Parathyroid adenoma (tissue), 2 donors: ENCODE results near the gene SPOUT1.
"Not testable (repeated sequence)": the region's sequence is repeated elsewhere in the genome, so short reads cannot be mapped to it uniquely, and the experiment has no call there.

Experiments
- H2AFZ ChIP-seq: fragments of 300-600 bp; sonication (generic); one replicate; pipeline ENCODE4 v1.7.0; 2017; ENCODE audit warnings: antibody characterized with exemption, mild to moderate bottlenecking
- H3K27ac ChIP-seq: fragments of 300-600 bp; sonication (generic); one replicate; pipeline ENCODE4 v1.7.0; 2017
- H3K27me3 ChIP-seq: fragments of 300-600 bp; sonication (generic); one replicate; pipeline ENCODE4 v1.7.0; 2017; ENCODE audit warnings: low read length; ENCODE audit not compliant: control insufficient read depth, insufficient read depth
- H3K36me3 ChIP-seq: fragments of 300-600 bp; sonication (generic); one replicate; pipeline ENCODE4 v1.7.0; 2017; ENCODE audit warnings: low read length; ENCODE audit not compliant: control insufficient read depth, insufficient read depth
- H3K4me1 ChIP-seq: fragments of 300-600 bp; sonication (generic); one replicate; pipeline ENCODE4 v1.7.0; 2017; ENCODE audit warnings: control low read depth
- H3K4me2 ChIP-seq: fragments of 300-600 bp; sonication (generic); one replicate; pipeline ENCODE4 v1.7.0; 2017; ENCODE audit warnings: low read length
- H3K4me3 ChIP-seq: fragments of 300-600 bp; sonication (generic); one replicate; pipeline ENCODE4 v1.7.0; 2017; ENCODE audit warnings: low read depth, low read length
- H3K79me2 ChIP-seq: fragments of 300-600 bp; sonication (generic); one replicate; pipeline ENCODE4 v1.7.0; 2017; ENCODE audit warnings: control low read depth
- H3K9ac ChIP-seq: fragments of 300-600 bp; sonication (generic); one replicate; pipeline ENCODE4 v1.7.0; 2017; ENCODE audit warnings: mild to moderate bottlenecking
- H3K9me3 ChIP-seq: fragments of 300-600 bp; sonication (generic); one replicate; pipeline ENCODE4 v1.7.0; 2017; ENCODE audit warnings: low read length; ENCODE audit not compliant: control insufficient read depth
- TF ChIP-seq, protein P1 (sequence below): fragments of 300-600 bp; sonication (generic); IDR thresholded peaks from one replicate; pipeline ENCODE4 v1.7.0; 2017; ENCODE audit warnings: antibody characterized with exemption, mild to moderate bottlenecking
- donor health status: primary hyperparathyroidism.

Gene SPOUT1

DNA sequence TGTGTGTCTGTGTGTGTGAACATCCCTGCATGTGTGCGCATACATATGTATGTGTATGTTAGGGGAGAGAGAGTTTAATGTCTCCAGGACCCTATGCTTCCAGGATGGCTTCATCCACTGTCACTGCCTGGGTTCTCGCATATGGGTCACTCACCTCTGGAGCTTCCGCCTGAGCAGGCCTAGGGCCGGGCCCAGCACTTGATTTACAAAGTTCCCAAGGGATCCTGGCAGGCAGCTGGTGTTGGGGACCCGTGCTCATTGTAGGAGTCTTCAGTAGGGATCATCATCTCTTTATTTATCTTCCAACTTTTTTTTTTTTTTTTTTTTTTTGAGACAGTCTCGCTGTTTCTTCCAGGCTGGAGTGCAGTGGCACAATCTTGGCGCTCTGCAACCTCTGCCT is 29.5 kb downstream of the SPOUT1 start:
- Histone ChIP-seq H3K27ac (no peak overlapping the region), H3K9me3 (no peaks in the 10 kb centered on the region), H3K9ac (no peak overlapping the region), H3K79me2 (no peaks in the 10 kb centered on the region), H3K4me1 (peaks cover 4% of the 10 kb centered on the region), H3K36me3 (no peaks in the 10 kb centered on the region), H3K4me2 (no peak overlapping the region), H2AFZ (no peak overlapping the region), H3K27me3 (no peaks in the 10 kb centered on the region), H3K4me3 (no peak overlapping the region)
- TF ChIP-seq, protein P1, sequence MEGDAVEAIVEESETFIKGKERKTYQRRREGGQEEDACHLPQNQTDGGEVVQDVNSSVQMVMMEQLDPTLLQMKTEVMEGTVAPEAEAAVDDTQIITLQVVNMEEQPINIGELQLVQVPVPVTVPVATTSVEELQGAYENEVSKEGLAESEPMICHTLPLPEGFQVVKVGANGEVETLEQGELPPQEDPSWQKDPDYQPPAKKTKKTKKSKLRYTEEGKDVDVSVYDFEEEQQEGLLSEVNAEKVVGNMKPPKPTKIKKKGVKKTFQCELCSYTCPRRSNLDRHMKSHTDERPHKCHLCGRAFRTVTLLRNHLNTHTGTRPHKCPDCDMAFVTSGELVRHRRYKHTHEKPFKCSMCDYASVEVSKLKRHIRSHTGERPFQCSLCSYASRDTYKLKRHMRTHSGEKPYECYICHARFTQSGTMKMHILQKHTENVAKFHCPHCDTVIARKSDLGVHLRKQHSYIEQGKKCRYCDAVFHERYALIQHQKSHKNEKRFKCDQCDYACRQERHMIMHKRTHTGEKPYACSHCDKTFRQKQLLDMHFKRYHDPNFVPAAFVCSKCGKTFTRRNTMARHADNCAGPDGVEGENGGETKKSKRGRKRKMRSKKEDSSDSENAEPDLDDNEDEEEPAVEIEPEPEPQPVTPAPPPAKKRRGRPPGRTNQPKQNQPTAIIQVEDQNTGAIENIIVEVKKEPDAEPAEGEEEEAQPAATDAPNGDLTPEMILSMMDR: no peak

DNA sequence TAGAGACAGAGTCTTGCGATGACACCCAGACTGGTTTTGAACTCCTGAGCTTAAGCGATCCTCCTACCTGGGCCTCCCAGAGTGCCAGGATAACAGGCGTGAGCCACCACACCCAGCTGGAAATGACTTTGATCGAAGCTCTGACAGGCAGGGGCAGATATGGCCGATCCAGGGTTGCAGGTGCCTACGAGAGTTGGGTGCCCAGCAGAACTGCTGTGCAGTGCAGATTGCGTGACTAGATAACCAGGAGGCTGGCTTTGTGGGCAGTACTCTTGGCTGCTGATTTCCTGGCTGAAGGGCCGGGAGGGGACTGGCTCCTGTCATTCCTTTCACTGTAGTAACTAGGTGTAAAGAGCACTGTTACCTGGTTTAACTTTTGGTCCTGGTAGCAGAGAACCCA is 30.7 kb downstream of the SPOUT1 start:
- Histone ChIP-seq H3K9me3 (no peaks in the 10 kb centered on the region), H3K9ac (no peak overlapping the region), H3K27me3 (no peaks in the 10 kb centered on the region), H3K79me2 (no peaks in the 10 kb centered on the region), H3K4me2 (peak overlapping the region; percentile 41), H3K4me1 (peaks cover 4% of the 10 kb centered on the region), H3K4me3 (no peak overlapping the region), H2AFZ (no peak overlapping the region), H3K36me3 (no peaks in the 10 kb centered on the region), H3K27ac (peak overlapping the region; percentile 49)
- TF ChIP-seq, protein P1: no peak

DNA sequence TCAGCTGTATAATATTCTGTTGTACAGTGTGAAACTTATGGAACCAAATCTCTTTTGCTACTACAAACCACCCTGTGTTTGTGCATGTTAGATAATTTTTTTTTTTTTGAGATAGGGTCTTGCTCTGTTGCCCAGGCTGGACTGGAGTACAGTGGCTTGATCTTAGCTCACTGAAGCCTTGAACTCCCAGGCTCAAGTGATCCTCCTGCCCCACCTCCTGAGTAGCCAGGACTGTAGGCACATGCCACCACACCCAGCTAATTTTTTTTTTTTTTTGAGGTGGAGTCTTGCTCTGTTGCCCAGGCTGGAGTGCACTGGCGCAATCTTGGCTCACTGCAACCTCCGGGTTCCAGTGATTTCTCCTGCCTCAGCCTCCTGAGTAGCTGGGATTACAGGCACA is 34.6 kb downstream of the SPOUT1 start:
- H3K27ac ChIP-seq, H3K9ac ChIP-seq, H3K9me3 ChIP-seq, H3K4me1 ChIP-seq, H3K27me3 ChIP-seq, H3K4me3 ChIP-seq, H3K4me2 ChIP-seq, H3K79me2 ChIP-seq, H3K36me3 ChIP-seq, H2AFZ ChIP-seq: not testable (repeated sequence)

DNA sequence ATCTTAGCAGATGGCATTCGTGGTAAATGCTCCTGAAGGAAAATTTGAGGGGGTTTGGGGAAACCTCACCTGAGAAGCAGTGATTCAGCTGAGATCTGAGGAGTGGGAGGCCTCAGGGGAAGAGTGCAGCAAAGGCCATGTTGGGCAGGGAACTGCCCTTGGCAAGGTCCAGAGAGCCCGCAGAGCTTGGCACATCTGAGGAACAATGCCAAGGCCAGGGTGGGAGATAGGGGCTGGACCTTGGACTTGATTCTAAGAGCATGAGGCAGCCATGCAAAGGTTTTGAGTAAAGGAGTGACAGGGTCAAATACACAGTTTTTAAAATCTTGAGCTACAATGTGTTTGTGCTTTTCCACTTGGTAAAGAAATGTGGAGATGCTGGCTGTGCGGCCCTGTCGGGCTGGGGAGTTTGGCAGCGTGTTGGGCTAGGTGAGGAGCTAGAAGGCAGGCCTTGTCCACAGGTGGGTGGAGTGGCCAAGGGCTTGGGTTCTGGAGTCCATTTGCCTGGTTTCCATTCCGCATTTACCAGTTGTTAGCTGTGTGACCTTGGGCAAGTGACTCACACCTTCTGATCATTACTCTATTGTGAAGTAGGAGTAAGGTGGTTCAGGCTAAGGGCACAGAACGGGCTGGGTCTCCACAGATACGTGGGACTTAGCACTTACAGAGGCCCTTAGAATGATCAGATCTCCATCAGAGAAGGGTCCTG is 36.5 kb downstream of the SPOUT1 start:
- no peaks in the 10 kb centered on the region for H3K27me3 ChIP-seq
- no peak overlapping the region for H2AFZ ChIP-seq
- H3K27ac ChIP-seq: no peak overlapping the region
- no peak overlapping the region for H3K4me2 ChIP-seq
- H3K9me3 ChIP-seq: no peaks in the 10 kb centered on the region
- TF ChIP-seq, protein P1: no peak
- H3K4me3 ChIP-seq: no peak overlapping the region
- H3K79me2 ChIP-seq: no peaks in the 10 kb centered on the region
- H3K36me3 ChIP-seq: no peaks in the 10 kb centered on the region
- no peaks in the 10 kb centered on the region for H3K4me1 ChIP-seq
- H3K9ac ChIP-seq: no peak overlapping the region

DNA sequence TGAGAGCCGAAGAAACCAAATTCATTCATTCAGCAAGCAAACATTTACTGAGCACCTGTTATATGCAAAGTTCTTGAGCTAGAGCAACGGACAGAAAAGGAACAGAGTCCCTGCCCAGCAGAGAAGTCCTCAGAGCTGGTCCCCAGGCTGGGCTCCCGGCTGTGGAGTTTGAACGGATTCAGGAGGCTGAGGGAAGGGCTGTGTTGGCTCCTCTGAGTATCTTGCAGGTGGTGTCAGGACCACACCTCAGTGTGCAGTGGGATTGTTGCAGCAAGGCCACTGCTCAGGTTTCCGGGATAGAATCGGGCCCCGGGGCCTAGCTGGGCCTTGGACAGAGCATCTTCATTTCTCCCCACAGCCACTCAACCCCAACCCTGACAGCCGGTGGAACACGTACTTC is 37.5 kb downstream of the SPOUT1 start:
- Histone ChIP-seq H3K27ac (no peak overlapping the region), H3K79me2 (no peaks in the 10 kb centered on the region), H2AFZ (no peak overlapping the region), H3K27me3 (no peaks in the 10 kb centered on the region), H3K9ac (no peak overlapping the region), H3K9me3 (no peaks in the 10 kb centered on the region), H3K4me3 (no peak overlapping the region), H3K4me2 (no peak overlapping the region), H3K36me3 (no peaks in the 10 kb centered on the region), H3K4me1 (no peaks in the 10 kb centered on the region)
- TF ChIP-seq, protein P1: no peak
